GM19239 (cell line): ENCODE results near the gene ARHGDIA.
"Not testable (repeated sequence)": the region's sequence is repeated elsewhere in the genome, so short reads cannot be mapped to it uniquely, and the experiment has no call there.

Experiments used
- DNase-seq: peaks from one replicate; pipeline ENCODE4 v3.0.0; 2011; ENCODE audit warnings: low spot score; ENCODE audit not compliant: insufficient read length
- FAIRE-seq: peaks from 2 replicates; lab custom pipeline; 2011; peaks lifted over from hg19 to GRCh38; lab: Jason Lieb, UNC

ARHGDIA gene

GRCh38 chr17:81870981-81871386, at the start of gene ARHGDIA:
Gene ARHGDIA, minus strand, starts transcription at chr17:81871337. Its CDS starts 1,407 bp downstream, at chr17:81869930.
- DNase-seq, result no peak
- FAIRE-seq, result no peak

DNA sequence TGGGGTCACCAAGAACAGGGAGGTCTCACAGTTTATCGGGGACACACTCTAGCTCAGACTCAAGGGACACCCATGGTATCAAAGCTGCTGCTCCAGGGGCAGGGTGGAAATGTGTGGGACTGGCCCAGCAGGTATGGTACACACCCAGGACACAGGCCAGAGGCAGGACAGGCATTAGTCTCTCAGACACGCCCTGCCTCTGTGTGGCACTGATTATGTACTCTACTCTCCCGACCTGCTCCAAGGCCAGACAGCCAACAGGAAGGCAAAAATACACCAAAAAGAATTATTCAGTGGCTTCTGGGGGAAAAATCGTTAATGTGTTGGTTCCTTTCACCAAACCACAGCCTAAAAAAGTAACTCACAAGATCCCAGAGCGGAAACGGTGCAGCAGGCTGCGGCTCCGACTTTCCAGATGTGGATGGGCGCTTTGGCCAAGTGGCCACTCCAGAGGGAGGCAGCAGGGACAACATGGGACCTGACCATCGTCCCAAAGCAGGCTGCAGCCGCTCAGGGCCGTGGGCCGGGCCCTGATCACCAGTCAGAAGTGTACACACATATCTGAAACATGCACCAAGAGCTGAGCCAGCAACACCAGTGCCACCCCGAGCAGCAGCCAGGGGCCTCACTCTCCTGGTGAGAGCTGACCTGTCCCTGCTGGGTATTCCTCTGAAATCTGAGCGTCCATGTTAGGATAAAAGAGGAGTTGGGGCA, 47.9 kb upstream of the ARHGDIA start:
- DNase-seq (no peak), FAIRE-seq (peak; percentile 37)

- not testable (repeated sequence) for DNase-seq, FAIRE-seq
Measured at GRCh38 chr17:81918333-81918669, 47.2 kb upstream of the ARHGDIA start.

DNA sequence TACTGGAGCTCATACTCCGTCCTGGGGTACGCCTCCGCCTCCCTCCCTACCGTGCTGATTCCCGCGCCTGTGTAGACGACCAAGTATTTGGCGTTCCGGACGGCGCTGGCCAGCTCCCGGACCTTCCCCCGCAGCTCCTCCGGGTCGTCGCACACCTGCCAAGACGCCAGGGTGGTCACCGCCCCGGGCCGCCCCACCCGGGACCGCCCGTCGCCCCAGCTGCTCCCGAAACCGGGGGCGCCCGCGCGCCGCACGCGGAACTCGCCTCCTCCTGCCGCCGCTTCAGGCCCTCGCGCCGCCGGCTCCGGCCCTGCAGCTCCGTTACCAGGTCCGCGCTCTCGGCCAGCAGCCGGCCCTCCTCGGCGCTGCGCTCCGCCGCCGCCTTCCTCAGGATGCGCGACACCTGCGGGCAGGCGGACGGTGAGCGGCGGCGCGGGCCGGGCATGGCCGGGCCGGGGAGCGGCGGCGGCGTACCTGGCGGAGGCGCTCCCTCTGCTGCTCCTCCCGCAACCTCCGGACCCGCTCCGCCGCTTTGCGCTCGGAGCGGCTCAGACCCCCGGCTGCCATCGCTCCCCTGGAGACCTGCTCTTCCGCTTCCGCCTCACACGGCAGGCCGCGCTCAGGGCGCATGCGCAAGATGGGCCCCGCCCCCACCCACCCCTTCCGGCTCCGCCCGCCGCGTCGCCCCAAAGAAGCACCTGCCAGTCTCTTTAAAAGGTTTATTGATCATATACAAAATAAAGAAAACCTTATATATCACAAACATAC, 46.6 kb upstream of the ARHGDIA start, which contains the start of gene SIRT7:
TSS of gene SIRT7 (minus strand) at position 612 of the 768 bp plus-strand sequence. CDS start at position 567, 45 bp downstream.
- FAIRE-seq, result peak; percentile 78
- DNase-seq, result peak; percentile 100

- DNase-seq (no peak), FAIRE-seq (no peak)
Measured at GRCh38 chr17:81916234-81917001, 45.3 kb upstream of the ARHGDIA start.

DNA sequence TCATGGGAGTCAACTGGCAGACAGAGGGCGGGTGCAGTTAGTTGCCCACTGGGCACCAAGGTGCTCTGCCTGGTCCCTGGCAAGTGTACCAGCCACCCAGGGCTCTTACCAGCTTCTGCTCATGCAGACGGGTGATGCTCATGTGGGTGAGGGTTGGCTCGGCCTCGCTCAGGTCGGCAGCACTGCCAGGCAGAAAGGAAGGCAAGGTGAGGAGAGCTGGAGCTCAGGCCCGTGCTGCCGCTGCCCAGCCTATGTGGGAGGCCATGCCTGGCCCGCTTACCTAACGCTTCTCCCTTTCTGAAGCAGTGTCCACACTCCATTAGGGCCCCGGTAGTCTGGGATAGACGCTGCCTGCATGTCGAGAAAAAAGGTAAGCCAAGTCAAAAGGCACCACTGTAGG, 44.2 kb upstream of the ARHGDIA start:
- FAIRE-seq, result no peak

DNA sequence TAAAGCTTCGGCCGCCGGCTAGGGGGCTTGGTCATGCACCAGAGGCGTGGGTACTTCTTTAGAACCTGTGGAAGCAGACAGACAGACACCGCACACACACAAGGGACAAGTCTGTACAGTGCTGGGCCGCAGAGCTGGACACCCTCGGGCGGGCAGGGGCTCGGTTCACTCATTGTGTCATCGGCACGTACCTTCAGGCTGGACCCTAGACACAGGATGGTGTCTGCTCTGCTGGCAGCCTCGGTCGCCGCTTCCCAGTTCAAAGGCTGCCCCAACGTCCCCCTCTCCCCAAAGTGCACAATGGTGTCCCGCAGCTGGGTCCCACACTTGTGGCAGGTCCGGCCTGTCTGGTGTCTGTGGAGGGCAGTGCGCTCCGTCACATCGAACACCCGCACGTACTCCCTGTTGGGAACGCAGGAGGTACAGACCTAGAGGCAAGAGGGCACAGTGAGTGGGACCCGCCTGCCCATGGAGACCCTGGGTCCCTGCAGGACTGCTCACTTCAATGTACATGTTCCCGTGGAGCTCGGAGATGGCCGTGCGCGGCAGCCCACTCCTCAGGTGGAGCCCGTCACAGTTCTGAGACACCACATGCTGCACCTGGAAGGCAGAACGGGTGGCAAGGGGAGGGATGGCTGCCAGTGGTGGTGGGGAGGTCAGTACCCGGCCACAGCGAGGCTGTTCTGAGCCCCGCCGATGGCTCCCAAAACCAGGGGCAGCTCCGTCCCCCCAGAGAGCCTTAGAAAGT, 43.1 kb upstream of the ARHGDIA start:
- no peak for DNase-seq
- FAIRE-seq, result no peak

More for the DNA sequence above, 44.2 kb upstream of the ARHGDIA start:
- DNase-seq, result no peak

DNA sequence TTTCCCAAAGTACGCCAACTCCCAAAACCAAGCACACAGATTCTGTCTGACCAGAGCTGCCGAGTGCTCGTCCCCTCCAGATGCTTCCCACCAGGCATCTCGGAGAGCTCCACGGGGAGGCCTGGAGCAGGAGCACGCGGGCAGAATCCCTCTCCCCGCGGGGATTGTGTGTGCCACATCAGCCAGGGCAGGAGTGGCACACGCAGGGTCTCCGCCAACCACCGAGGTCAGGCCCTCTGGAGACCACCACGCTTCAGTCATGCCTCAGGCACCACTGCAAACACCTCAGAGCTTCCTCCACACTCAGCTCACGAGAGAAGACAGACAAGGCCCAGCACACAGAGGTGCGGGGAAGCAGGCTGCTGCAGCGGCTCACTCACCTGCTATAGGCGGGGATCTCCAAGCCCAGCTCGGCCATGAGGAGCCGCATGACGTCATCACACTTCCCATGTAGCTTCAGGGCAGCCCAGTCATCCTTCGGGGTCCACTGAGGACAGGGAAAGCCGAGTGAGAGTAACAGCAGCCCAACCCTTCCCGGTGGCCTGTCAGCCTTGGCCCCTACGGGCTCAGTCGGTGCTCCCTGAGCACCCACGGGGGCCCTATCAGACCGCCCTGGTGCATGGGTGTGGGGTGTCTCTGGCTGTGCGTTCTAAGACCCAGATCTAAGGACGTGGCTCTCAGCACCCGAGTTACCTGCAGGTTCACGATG, 42.4 kb upstream of the ARHGDIA start:
- no peak for FAIRE-seq
- DNase-seq, result no peak

- no peak for DNase-seq
- FAIRE-seq, result no peak
Measured at GRCh38 chr17:81912441-81913309, 41.5 kb upstream of the ARHGDIA start.

DNA sequence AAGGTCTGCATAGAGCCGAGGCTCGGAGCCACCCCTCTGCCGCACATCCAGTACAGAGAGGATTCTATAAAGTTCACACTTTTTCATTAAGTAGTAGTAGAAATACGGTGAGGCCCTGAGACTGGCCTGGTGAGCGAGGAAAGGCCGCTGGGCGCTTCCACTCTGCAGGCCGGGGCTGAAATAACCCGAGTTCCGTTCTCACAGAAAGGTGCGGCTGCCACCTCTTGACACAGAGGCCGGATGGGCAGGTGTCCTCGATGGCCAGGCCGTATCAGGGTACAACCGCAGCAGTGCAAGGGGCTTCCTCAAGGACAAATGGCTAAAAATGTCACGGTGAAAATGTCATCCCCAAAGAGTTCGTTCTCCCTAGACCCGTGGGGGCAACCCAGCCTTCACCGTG, 40.8 kb upstream of the ARHGDIA start:
- FAIRE-seq (no peak), DNase-seq (no peak)

GRCh38 chr17:81911277-81911961, 40.3 kb upstream of the ARHGDIA start, which contains the start of gene PCYT2:
Gene PCYT2, minus strand, starts transcription at chr17:81911399. Its CDS starts 44 bp downstream, at chr17:81911355.
- DNase-seq (peak; percentile 99), FAIRE-seq (peak; percentile 86)

DNA sequence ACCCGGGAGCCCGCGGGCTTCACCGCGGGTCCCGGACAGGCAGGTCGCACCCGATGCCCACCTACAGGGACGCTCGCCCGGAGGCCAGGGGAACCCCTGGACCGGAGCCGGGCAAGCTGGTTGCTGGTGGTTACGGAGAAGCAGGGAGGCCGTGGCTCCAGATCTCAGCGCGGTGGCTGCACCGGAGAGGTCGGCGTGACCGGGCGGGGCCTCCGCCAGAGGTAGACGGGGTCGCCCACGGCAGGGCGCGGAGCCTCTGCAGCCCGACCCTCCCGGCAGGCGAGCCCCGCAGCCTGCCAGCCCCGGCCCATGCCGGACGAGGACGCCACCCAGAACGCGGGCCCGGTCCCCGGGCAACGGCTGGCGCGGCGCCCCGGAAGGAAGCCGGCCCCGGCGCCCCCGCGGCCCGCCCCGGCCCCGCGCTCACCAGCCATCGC, 39.7 kb upstream of the ARHGDIA start:
- no peak for DNase-seq
- no peak for FAIRE-seq

DNA sequence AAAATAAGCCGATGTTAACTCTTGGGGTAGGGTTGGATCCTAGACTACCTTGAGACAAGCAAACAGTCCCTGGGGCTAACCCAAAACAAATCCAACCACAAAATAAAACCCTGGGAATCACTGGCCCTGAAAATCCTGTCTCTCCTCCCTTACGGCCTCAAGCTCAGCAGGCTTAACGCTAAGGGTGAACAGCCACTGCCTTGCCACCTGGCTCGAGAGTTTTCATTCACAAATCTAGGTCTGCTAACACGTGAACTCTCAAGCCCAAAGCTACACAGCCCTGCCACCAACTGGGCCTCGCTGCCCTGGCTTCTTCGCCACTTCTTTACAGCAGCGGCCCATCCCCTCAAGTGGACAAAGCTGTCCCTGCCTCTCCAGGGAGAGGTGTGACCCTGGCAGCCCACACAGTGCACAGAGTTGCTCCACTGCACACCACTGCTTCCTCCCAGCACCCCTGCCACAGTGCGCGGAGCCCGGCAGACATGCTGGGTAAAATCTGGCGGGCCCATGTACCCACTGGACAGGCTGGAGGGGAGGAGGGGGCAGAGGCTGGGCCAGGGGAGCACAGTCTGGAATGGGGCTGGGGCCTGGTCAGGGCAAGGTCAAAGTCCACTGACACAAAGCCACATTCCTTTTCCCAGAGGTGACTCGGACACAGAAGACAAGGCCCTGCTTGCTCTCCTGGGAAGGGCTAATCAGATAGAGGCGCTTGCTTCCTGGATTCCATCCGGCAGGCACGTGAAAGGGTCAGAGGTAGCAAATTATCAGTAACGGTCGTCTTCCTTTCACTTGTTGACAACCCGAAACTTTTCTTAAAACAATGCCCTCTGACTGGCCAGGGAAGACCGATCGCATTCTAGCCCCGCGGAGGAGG, 39.1 kb upstream of the ARHGDIA start:
- DNase-seq (no peak), FAIRE-seq (no peak)

GRCh38 chr17:81909231-81909630, 38.1 kb upstream of the ARHGDIA start:
- FAIRE-seq (no peak), DNase-seq (no peak)

DNA sequence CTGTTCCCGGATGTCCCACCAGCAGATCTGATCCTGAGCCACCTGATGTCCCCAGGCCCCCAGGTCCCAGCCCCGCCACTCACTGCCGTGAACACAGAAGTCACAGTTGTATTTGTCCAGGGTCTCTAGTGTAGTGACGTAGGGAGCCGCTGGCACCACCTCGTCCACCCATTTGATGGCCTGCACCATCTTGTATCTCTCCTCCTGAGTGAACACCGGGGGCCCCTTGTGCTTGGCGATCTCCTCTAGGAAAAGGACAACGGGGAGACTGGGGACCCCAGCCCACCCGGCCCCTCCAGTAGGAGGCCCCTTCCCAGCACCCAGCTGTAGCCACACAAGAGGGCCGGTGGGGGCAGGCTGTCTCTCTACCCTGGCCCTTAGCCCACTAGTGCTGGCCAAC, 37.7 kb upstream of the ARHGDIA start:
- DNase-seq (no peak), FAIRE-seq (no peak)

GRCh38 chr17:81907219-81908145, 36.3 kb upstream of the ARHGDIA start:
- FAIRE-seq (no peak), DNase-seq (no peak)
